ENCODE data around the gene UQCRC2. TPM values are rescaled to one million over a fixed set of nuclear protein-coding genes. Genes with fewer than 3 reads are reported as not detected.

Gene UQCRC2
- total and polyA plus RNA-seq, 2 donors (not counting 1 experiment from before 2014, with no cell fraction given), result 84.3 to 150 TPM

DNA sequence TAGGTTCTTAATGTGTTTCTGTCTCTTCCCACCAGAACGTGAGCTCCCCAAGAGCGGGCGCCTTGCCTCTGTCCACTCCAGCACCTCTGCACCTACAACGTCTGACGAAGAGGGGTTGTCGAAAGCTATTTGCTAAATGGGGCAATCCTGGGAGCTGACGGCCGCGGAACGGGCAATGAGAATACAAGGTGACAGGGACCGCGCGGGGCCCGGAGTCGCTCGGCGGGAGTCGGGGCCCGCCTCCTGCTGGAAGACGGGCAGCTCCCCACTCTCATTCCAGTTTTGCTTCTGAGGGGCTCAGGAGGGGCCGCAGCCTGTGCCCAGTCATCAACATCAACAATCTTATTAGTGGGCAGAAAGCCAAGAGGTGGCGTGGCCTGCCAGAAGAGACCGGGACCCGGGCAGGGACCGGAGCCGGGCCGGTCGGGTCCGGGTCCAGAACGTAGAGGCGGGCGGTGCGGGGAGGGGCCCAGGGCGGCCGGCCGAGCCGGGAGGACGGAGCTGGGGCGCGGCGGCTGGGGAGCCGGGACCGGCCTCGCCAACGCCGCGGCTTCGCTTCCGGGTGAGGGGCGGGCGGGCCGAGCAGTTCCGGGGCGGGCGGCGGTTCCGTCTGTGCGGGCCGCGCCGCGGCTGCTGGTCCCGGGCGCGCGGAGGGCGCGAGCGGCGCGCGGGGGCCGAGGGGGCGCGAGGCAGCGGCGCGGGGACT is 54.5 kb downstream of the UQCRC2 start, which contains the start of gene MOSMO:
TSS of gene MOSMO (plus strand) at position 603 of the 706 bp plus-strand sequence. CDS start 191 bp downstream, outside the sequence.
- Mint-ChIP-seq H3K4me3 (peak within 1 kb of the TSS; percentile 93), H3K9me3 (ENCODE audit: insufficient read depth) (no peaks in the 10 kb centered on the region), H3K27me3 (no peaks in the 10 kb centered on the region), H3K27ac (peak within 1 kb of the TSS; percentile 88), H3K4me1 (peaks cover 30% of the 10 kb centered on the region)
- ATAC-seq (ENCODE audit: low read depth) (peak; percentile 89), DNase-seq (peak; percentile 79)
- H3K9ac ChIP-seq (ENCODE audit: low read length), result peak within 1 kb of the TSS; percentile 94
- intact Hi-C loops (cut with micrococcal nuclease), result loop anchor here (1.0 to 2.0 kb wide), 2 partner anchors 55 to 184 kb away; partner anchors contain the start of gene UQCRC2
- H3K27ac ChIP-seq (ENCODE audit: low read length in 2 of 2), result peak within 1 kb of the TSS; percentile 60 to 82
- H3K36me3 ChIP-seq (replicated peaks in 1 of 2; ENCODE audit: control extremely low read depth in 1 of 2, control insufficient read depth in 1 of 2, extremely low read depth in 1 of 2, insufficient read depth in 2 of 2, low read length in 1 of 2), result no peaks in the 10 kb centered on the region
- H4K20me1 ChIP-seq (ENCODE audit: control insufficient read depth, insufficient read depth, low read length, poor library complexity, severe bottlenecking), result peaks cover 7% of the 10 kb centered on the region
- ChIA-PET CTCF (interaction anchor here (0.6 to 15.3 kb wide), 7 partner anchors 17 to 291 kb away, joined by 3 to 290 read pairs (median 5); partner anchors contain the start of gene POLR3E), POLR2A (interaction anchor here (1.8 kb wide), 1 partner anchor 181 kb away, joined by 9 read pairs; no protein-coding TSS in a partner anchor)
- WGBS (ENCODE audit: insufficient coverage), result under 1% methylated on average over 70 of the region's 78 CpGs
- H3K79me2 ChIP-seq (ENCODE audit: control insufficient read depth, insufficient read depth, low read length), result peaks cover 62% of the 10 kb centered on the region
- peaks cover 17 to 22% of the 10 kb centered on the region in 2 donors for H3K4me1 ChIP-seq (ENCODE audit: control insufficient read depth in 2 of 2, insufficient read depth in 2 of 2, low read length in 2 of 2)
- TF ChIP-seq EZH2 (IDR thresholded peaks at IDR 0.05; ENCODE audit: borderline replicate concordance, insufficient read depth, low read depth, low read length, poor library complexity, severe bottlenecking), result no peak
- H2AFZ ChIP-seq (ENCODE audit: insufficient read depth, low read depth, low read length, poor library complexity, severe bottlenecking), result peak within 1 kb of the TSS; percentile 99
- peak within 1 kb of the TSS; percentile 55 to 97 (median 89) for H3K4me3 ChIP-seq (ENCODE audit: control extremely low read depth in 1 of 5, extremely low read depth in 1 of 5, insufficient read depth in 1 of 5, low read depth in 2 of 5, low read length in 4 of 5)
- H3K27me3 ChIP-seq (replicated peaks in 1 of 4; ENCODE audit: control extremely low read depth in 1 of 4, control insufficient read depth in 3 of 4, insufficient read depth in 4 of 4, low read length in 3 of 4), result no peaks in the 10 kb centered on the region
- peak within 1 kb of the TSS; percentile 98 for H3K4me2 ChIP-seq (replicated peaks; ENCODE audit: low read depth, low read length, poor library complexity, severe bottlenecking)
- no peaks in the 10 kb centered on the region for H3K9me3 ChIP-seq (ENCODE audit: control extremely low read depth in 1 of 3, control insufficient read depth in 2 of 3, insufficient read depth in 1 of 3, low read length in 2 of 3)

- Histone ChIP-seq H3K27ac (ENCODE audit: low read length in 2 of 2) (peak overlapping the region in 1 of 2 donors; percentile 73), H3K9me3 (ENCODE audit: control extremely low read depth in 1 of 3, control insufficient read depth in 2 of 3, insufficient read depth in 1 of 3, low read length in 2 of 3) (no peaks in the 10 kb centered on the region), H3K36me3 (replicated peaks in 1 of 2; ENCODE audit: control extremely low read depth in 1 of 2, control insufficient read depth in 1 of 2, extremely low read depth in 1 of 2, insufficient read depth in 2 of 2, low read length in 1 of 2) (no peaks in the 10 kb centered on the region), H3K4me2 (replicated peaks; ENCODE audit: low read depth, low read length, poor library complexity, severe bottlenecking) (peak overlapping the region; percentile 89), H3K27me3 (replicated peaks in 1 of 4; ENCODE audit: control extremely low read depth in 1 of 4, control insufficient read depth in 3 of 4, insufficient read depth in 4 of 4, low read length in 3 of 4) (no peaks in the 10 kb centered on the region), H3K9ac (ENCODE audit: low read length) (peak overlapping the region; percentile 82), H3K4me3 (ENCODE audit: control extremely low read depth in 1 of 5, extremely low read depth in 1 of 5, insufficient read depth in 1 of 5, low read depth in 2 of 5, low read length in 4 of 5) (peak overlapping the region; percentile 30 to 88 (median 76)), H2AFZ (ENCODE audit: insufficient read depth, low read depth, low read length, poor library complexity, severe bottlenecking) (peak overlapping the region; percentile 91), H3K79me2 (ENCODE audit: control insufficient read depth, insufficient read depth, low read length) (peaks cover 64% of the 10 kb centered on the region), H3K4me1 (ENCODE audit: control insufficient read depth in 2 of 2, insufficient read depth in 2 of 2, low read length in 2 of 2) (peaks cover 18 to 23% of the 10 kb centered on the region in 2 donors), H4K20me1 (ENCODE audit: control insufficient read depth, insufficient read depth, low read length, poor library complexity, severe bottlenecking) (peaks cover 9% of the 10 kb centered on the region)
- Mint-ChIP-seq H3K9me3 (ENCODE audit: insufficient read depth) (no peaks in the 10 kb centered on the region), H3K27me3 (no peaks in the 10 kb centered on the region), H3K27ac (peak overlapping the region; percentile 67), H3K4me1 (peaks cover 36% of the 10 kb centered on the region), H3K4me3 (peak overlapping the region; percentile 84)
- DNase-seq (peak; percentile 38), ATAC-seq (ENCODE audit: low read depth) (peak; percentile 11)
- ChIA-PET CTCF (interaction anchor here (0.9 to 15.3 kb wide), 8 partner anchors 8 to 290 kb away, joined by 3 to 290 read pairs (median 8); partner anchors contain the start of genes PDZD9 and POLR3E), POLR2A (interaction anchor here (0.7 to 1.8 kb wide), 2 partner anchors 181 to 182 kb away, joined by 4 to 9 read pairs; no protein-coding TSS in a partner anchor)
- TF ChIP-seq, protein P1, sequence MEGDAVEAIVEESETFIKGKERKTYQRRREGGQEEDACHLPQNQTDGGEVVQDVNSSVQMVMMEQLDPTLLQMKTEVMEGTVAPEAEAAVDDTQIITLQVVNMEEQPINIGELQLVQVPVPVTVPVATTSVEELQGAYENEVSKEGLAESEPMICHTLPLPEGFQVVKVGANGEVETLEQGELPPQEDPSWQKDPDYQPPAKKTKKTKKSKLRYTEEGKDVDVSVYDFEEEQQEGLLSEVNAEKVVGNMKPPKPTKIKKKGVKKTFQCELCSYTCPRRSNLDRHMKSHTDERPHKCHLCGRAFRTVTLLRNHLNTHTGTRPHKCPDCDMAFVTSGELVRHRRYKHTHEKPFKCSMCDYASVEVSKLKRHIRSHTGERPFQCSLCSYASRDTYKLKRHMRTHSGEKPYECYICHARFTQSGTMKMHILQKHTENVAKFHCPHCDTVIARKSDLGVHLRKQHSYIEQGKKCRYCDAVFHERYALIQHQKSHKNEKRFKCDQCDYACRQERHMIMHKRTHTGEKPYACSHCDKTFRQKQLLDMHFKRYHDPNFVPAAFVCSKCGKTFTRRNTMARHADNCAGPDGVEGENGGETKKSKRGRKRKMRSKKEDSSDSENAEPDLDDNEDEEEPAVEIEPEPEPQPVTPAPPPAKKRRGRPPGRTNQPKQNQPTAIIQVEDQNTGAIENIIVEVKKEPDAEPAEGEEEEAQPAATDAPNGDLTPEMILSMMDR (IDR thresholded peaks at IDR 0.05), result no peak
- TF ChIP-seq EZH2 (IDR thresholded peaks at IDR 0.05; ENCODE audit: borderline replicate concordance, insufficient read depth, low read depth, low read length, poor library complexity, severe bottlenecking), result no peak
- under 1% methylated on average over 52 of the region's 65 CpGs for WGBS (ENCODE audit: insufficient coverage)
- intact Hi-C loops (cut with micrococcal nuclease), result no loop called here
These were observed 55.3 kb downstream of the UQCRC2 start for GRCh38 chr16:22008215-22009059.
